Smooth muscle cell (in vitro differentiated cells): Measurements from ENCODE around the gene DEPP1. TPM values are rescaled to one million over a fixed set of nuclear protein-coding genes. Genes with fewer than 3 reads are reported as not detected.
A peak's percentile ranks its signal among the peaks of the same experiment; 100 is the strongest.

Experiments
- DNase-seq: peaks from one replicate; lab custom pipeline; 2025; ENCODE audit not compliant: unreplicated experiment; lab: John Stamatoyannopoulos, UW
- H2AFZ ChIP-seq: fragments of 200-600 bp; sonication (generic); 2 replicates; pipeline ENCODE4 v1.6.0; 2016; ENCODE audit warnings: antibody characterized with exemption, low read depth, mild to moderate bottlenecking
- H3F3A ChIP-seq: fragments of 200-600 bp; sonication (generic); 2 replicates; pipeline ENCODE4 v1.6.0; 2017; ENCODE audit warnings: antibody characterized with exemption, low read depth
- H3K27ac ChIP-seq: fragments of 200-600 bp; sonication (generic); 2 replicates; pipeline ENCODE4 v1.5.1; 2016; ENCODE audit warnings: low read depth, mild to moderate bottlenecking
- H3K27me3 ChIP-seq: fragments of 200-600 bp; sonication (generic); 2 replicates; pipeline ENCODE4 v1.6.1; 2016; ENCODE audit warnings: low read depth, mild to moderate bottlenecking
- H3K36me3 ChIP-seq: fragments of 200-600 bp; sonication (generic); 2 replicates; pipeline ENCODE4 v1.5.1; 2016; ENCODE audit warnings: low read depth
- H3K4me1 ChIP-seq: fragments of 200-600 bp; sonication (generic); 2 replicates; pipeline ENCODE4 v1.5.1; 2016; ENCODE audit warnings: low read depth
- H3K4me2 ChIP-seq: fragments of 200-600 bp; sonication (generic); 2 replicates; pipeline ENCODE4 v1.6.0; 2016; ENCODE audit warnings: mild to moderate bottlenecking
- H3K4me3 ChIP-seq: fragments of 200-600 bp; sonication (generic); 2 replicates; pipeline ENCODE4 v1.5.1; 2016; ENCODE audit warnings: mild to moderate bottlenecking
- H3K79me2 ChIP-seq: fragments of 200-600 bp; sonication (generic); 2 replicates; pipeline ENCODE4 v1.6.0; 2016; ENCODE audit warnings: low read depth, mild to moderate bottlenecking
- H3K9ac ChIP-seq: fragments of 200-600 bp; sonication (generic); 2 replicates; pipeline ENCODE4 v1.6.0; 2016; ENCODE audit warnings: low read depth
- H3K9me3 ChIP-seq: fragments of 200-600 bp; sonication (generic); replicated peaks from 2 replicates; pipeline ENCODE4 v1.5.1; 2016; ENCODE audit warnings: low read depth
- H4K20me1 ChIP-seq: fragments of 200-600 bp; sonication (generic); 2 replicates; pipeline ENCODE4 v1.6.0; 2016; ENCODE audit warnings: low read depth
- CTCF ChIP-seq: fragments of 200-600 bp; sonication (generic); IDR thresholded peaks from 2 replicates; pipeline ENCODE4 v1.5.1; 2017; ENCODE audit warnings: borderline replicate concordance, mild to moderate bottlenecking, antibody characterized with exemption; ENCODE audit not compliant: insufficient read depth, poor library complexity, severe bottlenecking
- WGBS: methylation state at CpG from one replicate; pipeline ENCODE4 v1.1.7; 2016; ENCODE audit warnings: low lambda C conversion rate; 5-methylcytosine and 5-hydroxymethylcytosine counted together
- polyA plus RNA-seq: library from polyadenylated mRNA; unstranded; fragments of >200 nt; fragmentation: Nextera tagmentation; extraction: Ambion mirVana; gene quantifications from 2 replicates; pipeline ENCODE4 v1.2.1, GENCODE V29; 2016
- total RNA-seq: library from RNA; depleted of rRNA; stranded (reverse); fragments of >200 nt; gene quantifications from 2 replicates; pipeline ENCODE4 v1.2.3, GENCODE V29; 2014

DEPP1 gene
- total and polyA plus RNA-seq, 2 experiments from 2014 or later, result 12.9 to 13.2 TPM

- peak within 1 kb of the TSS; percentile 75 for H3K27ac ChIP-seq
- WGBS, result 2% methylated on average over 62 of the region's 79 CpGs
- peak within 1 kb of the TSS; percentile 66 for H3K4me3 ChIP-seq
- no peaks in the 10 kb centered on the region for H4K20me1 ChIP-seq
- peak within 1 kb of the TSS; percentile 87 for H3K4me2 ChIP-seq
- H3K9me3 ChIP-seq, result no peaks in the 10 kb centered on the region
- no peaks in the 10 kb centered on the region for H3K27me3 ChIP-seq
- DNase-seq, result no peak
- peak; percentile 7 for TF ChIP-seq CTCF
- H3K36me3 ChIP-seq, result peaks cover 13% of the 10 kb centered on the region
- H3F3A ChIP-seq, result no peaks in the 10 kb centered on the region
- H3K4me1 ChIP-seq, result peaks cover 10% of the 10 kb centered on the region
- H3K79me2 ChIP-seq, result peaks cover 37% of the 10 kb centered on the region
- peak within 1 kb of the TSS; percentile 77 for H2AFZ ChIP-seq
- H3K9ac ChIP-seq, result peak within 1 kb of the TSS; percentile 84
These were observed 22.3 kb upstream of the DEPP1 start, which contains the start of gene ZNF22 for GRCh38 chr10:45000752-45001380. TSS of gene ZNF22 (plus strand) at chr10:45000923. CDS start at chr10:45003369, 2,446 bp downstream.

GRCh38 chr10:45000138-45000751 is 21.6 kb upstream of the DEPP1 start:
- Histone ChIP-seq H3K27me3 (no peaks in the 10 kb centered on the region), H3K27ac (peak overlapping the region; percentile 75), H3K4me3 (peak overlapping the region; percentile 66), H3K79me2 (peaks cover 37% of the 10 kb centered on the region), H3K9ac (peak overlapping the region; percentile 84), H3K4me2 (peak overlapping the region; percentile 87), H2AFZ (peak overlapping the region; percentile 73), H3K9me3 (no peaks in the 10 kb centered on the region), H3F3A (no peaks in the 10 kb centered on the region), H4K20me1 (no peaks in the 10 kb centered on the region), H3K4me1 (peaks cover 10% of the 10 kb centered on the region), H3K36me3 (peaks cover 13% of the 10 kb centered on the region)
- WGBS, result 75% methylated on average over 12 of the region's 12 CpGs
- no peak for TF ChIP-seq CTCF
- no peak for DNase-seq

GRCh38 chr10:44998146-44998631 is 19.6 kb upstream of the DEPP1 start:
- Histone ChIP-seq H3K9me3 (no peaks in the 10 kb centered on the region), H3K9ac (no peak overlapping the region), H3K36me3 (peaks cover 1% of the 10 kb centered on the region), H2AFZ (no peak overlapping the region), H3K4me3 (no peak overlapping the region), H3K79me2 (peaks cover 17% of the 10 kb centered on the region), H3K27me3 (no peaks in the 10 kb centered on the region), H3K27ac (no peak overlapping the region), H3K4me1 (peaks cover 13% of the 10 kb centered on the region), H4K20me1 (no peaks in the 10 kb centered on the region), H3K4me2 (no peak overlapping the region), H3F3A (peaks cover 6% of the 10 kb centered on the region)
- no peak for DNase-seq
- no peak for TF ChIP-seq CTCF
- WGBS, result 85% methylated on average over 6 of the region's 6 CpGs
